ACHN (cell line): ENCODE results near the gene LRR1.
A peak's percentile ranks its signal among the peaks of the same experiment; 100 is the strongest.
"Not testable (repeated sequence)": the region's sequence is repeated elsewhere in the genome, so short reads cannot be mapped to it uniquely, and the experiment has no call there.

Experiments
- DNase-seq: peaks from one replicate; pipeline ENCODE4 v3.0.0-alpha.2; 2015
- in situ Hi-C: cut with HindIII; loops from 2 replicates; pipeline ENCODE4 v1.10.0; 2017; ENCODE audit warnings: low sequenced_read_pairs, low pct_ligation_motif_present, low pct_unique_long_range_greater_than_20kb

Gene LRR1

GRCh38 chr14:49584981-49585640, 13.6 kb upstream of the LRR1 start:
- in situ Hi-C loops, DNase-seq: not testable (repeated sequence)

GRCh38 chr14:49585803-49586672, 12.7 kb upstream of the LRR1 start, which contains the start of gene RPS29:
Gene RPS29 (minus strand): TSS chr14:49586380. CDS start chr14:49586346, 34 bp downstream.
- in situ Hi-C loops, result no loop called here
- peak; percentile 97 for DNase-seq

GRCh38 chr14:49586673-49587460, 11.9 kb upstream of the LRR1 start:
- in situ Hi-C loops, result no loop called here

GRCh38 chr14:49589387-49589786, 9.4 kb upstream of the LRR1 start:
- DNase-seq, result no peak
- in situ Hi-C loops, result no loop called here

More at GRCh38 chr14:49586673-49587460, 11.9 kb upstream of the LRR1 start:
- DNase-seq, result peak; percentile 69

GRCh38 chr14:49593016-49593415, 5.7 kb upstream of the LRR1 start:
- in situ Hi-C loops, result no loop called here
- DNase-seq, result no peak

- DNase-seq, result no peak
- in situ Hi-C loops, result no loop called here
These were observed 4.2 kb upstream of the LRR1 start for GRCh38 chr14:49594347-49595091.

- DNase-seq, result no peak
- in situ Hi-C loops, result no loop called here
These were observed 603 bp upstream of the LRR1 start for GRCh38 chr14:49598189-49598484.

- in situ Hi-C loops, result no loop called here
- no peak for DNase-seq
These were observed 8.8 kb downstream of the LRR1 start for GRCh38 chr14:49607583-49607982.

- in situ Hi-C loops, result no loop called here
- DNase-seq, result no peak
These were observed 13.5 kb downstream of the LRR1 start for GRCh38 chr14:49612251-49612650.

GRCh38 chr14:49612671-49613070, 13.9 kb downstream of the LRR1 start:
- DNase-seq, result no peak
- in situ Hi-C loops, result no loop called here

- DNase-seq, result no peak
- in situ Hi-C loops, result no loop called here
These were observed 15.5 kb downstream of the LRR1 start for GRCh38 chr14:49614196-49614595.

GRCh38 chr14:49615776-49616175, 17.0 kb downstream of the LRR1 start:
- no peak for DNase-seq
- in situ Hi-C loops, result no loop called here

GRCh38 chr14:49617852-49618519, 19.2 kb downstream of the LRR1 start:
- in situ Hi-C loops, result no loop called here
- no peak for DNase-seq

- in situ Hi-C loops, DNase-seq: not testable (repeated sequence)
These were observed 20.5 kb downstream of the LRR1 start for GRCh38 chr14:49619273-49619672.

GRCh38 chr14:49619730-49620129, 21.0 kb downstream of the LRR1 start:
- in situ Hi-C loops, result no loop called here

GRCh38 chr14:49620182-49621113, 21.7 kb downstream of the LRR1 start, which contains the start of the genes MGAT2 and RPL36AL:
Gene MGAT2 (plus strand): TSS chr14:49620799. CDS start chr14:49621269, 470 bp downstream.
Gene RPL36AL (minus strand): TSS chr14:49620626. CDS start chr14:49619104, 1,522 bp downstream.
- in situ Hi-C loops, result no loop called here
- DNase-seq, result peak; percentile 96

More at GRCh38 chr14:49619730-49620129, 21.0 kb downstream of the LRR1 start:
- DNase-seq, result no peak
